HG03095 (cell line): ENCODE results near the gene SLC35E1.
"Not testable (repeated sequence)": the region's sequence is repeated elsewhere in the genome, so short reads cannot be mapped to it uniquely, and the experiment has no call there.

Experiments
- ATAC-seq: cut with Tn5 transposase; IDR thresholded peaks from one replicate; pipeline ENCODE4 v1.9.1; 2021; ENCODE audit warnings: moderate library complexity; ENCODE audit not compliant: unreplicated experiment

The SLC35E1 gene

GRCh38 chr19:16551902-16552301 is 20.3 kb downstream of the SLC35E1 start:
- ATAC-seq: not testable (repeated sequence)

- ATAC-seq: no peak
Observed at GRCh38 chr19:16548956-16549355, 23.3 kb downstream of the SLC35E1 start.

- ATAC-seq: no peak
Observed at GRCh38 chr19:16544473-16545231, 27.6 kb downstream of the SLC35E1 start.

- ATAC-seq: not testable (repeated sequence)
Observed at GRCh38 chr19:16543734-16544133, 28.5 kb downstream of the SLC35E1 start.

DNA sequence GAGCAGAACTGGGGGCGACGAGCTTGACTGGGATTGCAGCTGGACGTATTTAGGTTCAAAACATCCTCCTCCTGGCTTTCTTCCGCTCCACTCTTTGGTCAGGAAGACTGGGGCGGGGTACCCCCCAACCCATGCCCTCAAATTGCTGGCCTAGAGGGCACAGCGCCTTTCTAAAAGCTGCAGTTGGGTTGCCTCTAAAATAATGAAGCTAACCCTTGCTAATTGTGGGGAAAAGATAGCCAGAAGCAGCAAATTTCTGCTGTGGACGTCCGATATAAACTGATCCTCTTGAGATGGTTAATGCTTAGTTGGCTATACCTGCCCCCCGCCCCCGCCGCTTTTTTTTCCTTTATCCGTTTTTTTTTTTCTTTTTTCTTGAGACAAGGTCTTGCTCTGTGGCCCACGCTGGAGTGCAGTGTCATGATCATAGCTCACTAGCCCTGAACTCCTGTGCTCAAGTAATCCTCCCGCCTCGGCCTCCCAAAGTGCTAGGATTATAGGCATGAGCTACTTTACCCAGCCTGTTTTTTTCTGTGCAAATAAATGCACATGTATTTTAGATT is 29.2 kb downstream of the SLC35E1 start:
- ATAC-seq: no peak

GRCh38 chr19:16542045-16542909 is 29.9 kb downstream of the SLC35E1 start, which contains the start of gene CHERP:
TSS of gene CHERP (minus strand) at chr19:16542437. CDS start at chr19:16542378, 59 bp downstream.
- peak; percentile 55 for ATAC-seq

GRCh38 chr19:16541526-16542044 is 30.6 kb downstream of the SLC35E1 start:
- peak; percentile 3 for ATAC-seq

- ATAC-seq: no peak
Observed at GRCh38 chr19:16540948-16541347, 31.3 kb downstream of the SLC35E1 start.

DNA sequence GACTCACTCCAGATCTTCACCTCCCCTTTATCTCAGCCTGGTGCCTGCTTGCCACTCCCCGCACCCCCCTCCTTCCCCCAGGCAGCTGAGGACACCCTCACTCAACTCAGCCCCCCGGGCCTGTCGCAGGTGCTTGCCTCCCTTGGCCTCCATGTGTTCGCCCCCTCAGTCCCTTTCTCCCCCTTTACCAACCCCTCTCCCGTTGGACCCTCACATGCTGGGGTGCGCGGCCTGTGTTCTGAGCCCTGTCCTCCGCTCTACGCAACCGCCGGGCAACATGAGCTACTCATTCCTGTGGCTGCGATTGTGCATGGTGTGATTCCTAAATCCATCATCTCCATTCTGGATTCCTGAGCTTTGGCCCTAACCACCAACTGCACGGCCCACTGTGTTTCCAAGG is 35.1 kb downstream of the SLC35E1 start:
- ATAC-seq: no peak

DNA sequence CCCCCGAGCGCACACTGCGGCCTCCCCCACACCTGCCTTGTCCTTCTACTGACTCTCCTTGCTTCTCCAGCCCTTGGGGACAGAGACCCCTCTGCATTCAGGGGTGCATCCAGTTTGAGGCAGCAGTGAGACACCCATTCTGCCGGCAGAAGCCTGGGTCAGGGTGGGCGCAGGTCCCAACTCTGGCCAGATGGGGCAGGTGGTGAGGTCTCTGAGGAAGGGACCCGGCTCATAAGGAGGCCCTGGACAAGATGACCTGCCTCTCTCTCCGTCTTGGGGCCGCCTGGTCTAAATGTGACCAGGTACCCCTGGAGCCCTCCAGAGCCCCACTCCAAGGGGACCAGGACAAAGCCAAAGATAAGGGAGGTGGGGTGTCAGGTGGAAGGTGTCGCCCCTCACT is 36.1 kb downstream of the SLC35E1 start:
- ATAC-seq: no peak

- no peak for ATAC-seq
Observed at GRCh38 chr19:16535381-16535780, 36.8 kb downstream of the SLC35E1 start.

GRCh38 chr19:16532440-16533234 is 39.6 kb downstream of the SLC35E1 start:
- ATAC-seq: no peak

DNA sequence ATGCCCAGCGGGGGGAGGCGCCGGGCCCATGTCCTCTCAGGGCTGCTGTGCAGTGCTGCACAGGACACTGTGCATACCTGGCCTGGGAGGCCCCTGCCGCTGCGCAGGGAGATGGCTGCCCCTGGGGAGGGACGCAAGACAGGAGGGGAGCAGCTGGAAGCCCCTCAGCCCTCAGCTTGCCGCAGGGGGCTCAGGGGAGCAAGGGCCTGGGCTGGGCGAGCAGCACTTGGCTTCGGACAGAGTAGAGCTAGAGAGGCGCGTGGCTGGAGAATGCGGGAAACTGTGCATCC is 40.9 kb downstream of the SLC35E1 start:
- ATAC-seq: no peak

GRCh38 chr19:16530540-16531379 is 41.5 kb downstream of the SLC35E1 start:
- no peak for ATAC-seq

DNA sequence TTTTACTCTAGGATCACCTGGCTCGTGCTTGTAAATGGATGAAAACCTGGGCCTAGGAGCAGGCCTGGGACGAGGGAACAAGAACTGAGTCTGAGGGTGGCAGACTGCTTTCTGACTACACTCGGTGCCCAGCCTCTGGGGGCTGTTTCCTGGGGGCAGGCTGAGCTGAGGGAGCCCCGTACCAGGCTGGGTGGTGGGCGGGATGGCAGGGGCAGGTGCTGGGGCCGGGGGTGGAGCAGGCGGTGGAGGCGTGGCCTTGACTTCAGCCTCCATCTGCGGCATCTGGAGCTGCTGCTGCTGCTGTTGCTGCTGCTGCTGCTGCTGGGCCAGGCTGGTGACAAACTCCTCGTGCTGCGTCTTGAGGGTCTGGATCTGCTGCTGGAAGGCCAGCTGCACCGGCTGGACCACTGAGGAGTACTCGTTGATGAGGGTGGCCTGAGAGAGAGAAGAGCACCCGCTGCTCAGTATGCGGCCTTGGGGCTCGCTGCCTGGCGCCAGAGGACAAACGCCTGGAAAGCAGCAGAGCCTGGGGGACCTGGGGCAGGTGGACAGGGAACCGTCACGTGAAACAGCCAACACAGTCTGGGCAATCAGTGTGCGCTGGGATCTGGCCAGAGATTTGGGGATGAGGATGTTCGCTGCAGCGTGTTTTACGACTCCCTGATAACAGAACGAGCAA is 42.6 kb downstream of the SLC35E1 start:
- no peak for ATAC-seq

DNA sequence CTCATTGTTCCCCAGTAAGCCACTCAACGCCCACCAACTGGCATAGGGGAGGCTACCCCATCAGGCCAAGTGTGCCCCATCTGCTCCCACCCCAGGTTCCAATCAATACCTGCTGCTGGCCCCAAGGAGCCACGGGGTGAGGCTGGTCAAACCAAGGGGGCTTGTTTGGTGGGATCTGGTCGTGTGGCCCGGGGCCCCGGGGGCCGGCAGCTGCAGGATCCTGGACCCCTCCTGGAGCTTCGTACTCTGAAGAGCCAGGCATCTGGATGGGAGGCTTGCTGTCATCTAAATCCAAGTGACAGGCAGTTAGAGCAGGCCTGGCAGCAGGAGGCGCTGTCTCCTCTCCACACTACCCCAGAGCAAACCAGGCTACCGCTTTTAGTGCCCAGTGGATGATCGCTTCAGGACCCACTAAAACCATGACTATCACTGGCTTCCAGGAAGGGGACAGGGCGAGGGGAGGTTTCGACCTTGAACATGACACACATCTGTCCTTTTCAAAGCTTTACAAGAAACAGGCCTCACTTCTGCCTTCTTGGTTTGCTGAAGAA is 44.2 kb downstream of the SLC35E1 start:
- no peak for ATAC-seq

DNA sequence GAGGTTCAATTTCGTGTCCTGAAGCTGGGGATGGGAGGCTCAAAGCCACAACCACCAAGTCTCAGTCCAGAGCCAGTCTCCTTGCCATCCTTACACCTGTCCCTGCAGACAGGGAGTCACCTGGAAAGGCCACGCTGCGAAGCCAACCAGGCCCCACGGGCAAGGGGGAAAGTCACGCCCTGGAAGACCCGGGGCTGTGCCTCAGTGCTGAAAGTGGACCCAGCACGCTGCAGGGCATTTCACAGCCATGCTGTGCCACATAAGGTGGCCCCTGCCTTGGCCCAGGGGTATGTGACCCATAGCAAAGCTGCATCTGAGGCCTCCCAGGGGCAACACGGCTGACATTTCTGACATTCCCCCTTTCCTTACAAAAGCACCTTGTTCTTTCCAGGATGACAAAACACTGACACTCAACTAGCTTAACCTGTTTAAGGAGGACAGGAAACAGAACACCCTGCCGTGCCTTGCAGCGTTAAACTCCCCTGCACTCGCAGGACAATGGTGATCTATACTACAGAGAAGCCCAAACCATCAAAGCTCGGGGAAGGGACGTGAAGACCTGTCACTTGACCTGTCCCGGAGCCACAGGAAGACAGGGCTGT is 44.8 kb downstream of the SLC35E1 start:
- ATAC-seq: no peak

DNA sequence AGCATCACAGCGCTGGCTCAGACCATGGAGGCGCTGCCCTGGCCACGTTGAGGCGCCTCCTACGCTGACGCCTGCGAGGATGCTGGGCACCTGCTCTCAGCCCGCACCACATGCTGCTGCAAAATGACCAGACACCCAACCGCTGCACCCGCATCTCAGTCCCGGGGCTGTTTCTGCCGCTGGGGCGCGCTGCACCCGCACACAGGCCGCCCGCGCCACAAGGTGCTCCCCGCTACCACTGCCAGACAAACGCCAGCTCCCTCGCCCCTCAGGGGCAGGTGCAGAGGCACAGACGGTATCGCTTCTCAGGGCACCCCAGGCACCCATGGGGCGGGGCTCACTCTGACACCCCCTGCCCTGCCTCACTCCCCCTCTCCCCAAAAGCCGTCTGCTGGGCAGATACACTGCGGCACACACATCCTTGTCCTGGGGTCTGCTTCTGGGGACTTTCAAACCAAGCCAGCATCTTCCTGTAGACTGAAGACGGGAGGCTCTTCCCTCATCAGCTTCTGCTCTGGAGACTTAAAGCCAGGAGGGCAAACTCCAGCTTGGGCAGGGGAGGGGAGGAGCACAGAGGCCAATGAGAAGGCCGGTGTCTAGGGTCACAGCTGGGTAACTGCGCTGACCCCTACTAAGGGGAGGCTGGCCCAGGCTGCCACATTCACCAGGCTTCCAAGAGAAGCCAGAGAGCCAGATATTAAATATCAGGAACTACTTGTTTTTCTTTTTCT is 46.3 kb downstream of the SLC35E1 start:
- ATAC-seq: no peak
